Left renal cortex interstitium (tissue), 4 donors: Measurements from ENCODE around the gene PHF5A. TPM values are rescaled to one million over a fixed set of nuclear protein-coding genes. Genes with fewer than 3 reads are reported as not detected.

Source experiments
- DNase-seq, 4 donors: peaks; one replicate each; pipeline ENCODE4 v3.0.0-alpha.2; 2013; ENCODE audit warnings: low read depth in 4 of 4, low spot score in 2 of 4, missing footprints in 1 of 4
- polyA plus RNA-seq, 4 donors: library from polyadenylated mRNA; unstranded; fragments of 120-200 nt; gene quantifications; one replicate each; pipeline ENCODE4 v1.2.1, GENCODE V29; 2013; ENCODE audit not compliant: insufficient read length in 4 of 4

Gene PHF5A
- polyA plus RNA-seq, result 10 to 100 TPM; 49.1 to 64.4 (median 62.0) TPM

GRCh38 chr22:41468381-41469217 lies at the start of gene PHF5A, which contains the start of gene ACO2:
PHF5A (minus strand) TSS chr22:41468692; CDS start chr22:41468653, 39 bp downstream.
ACO2 (plus strand) TSS chr22:41469117; CDS start chr22:41469147, 30 bp downstream.
- DNase-seq, result peak; percentile 98 to 100 (median 98)

- DNase-seq, result no peak
Measured at GRCh38 chr22:41518048-41518347, 49.5 kb upstream of the PHF5A start.

- peak in 2 of 4 donors; percentile 29 to 33 for DNase-seq
Measured at GRCh38 chr22:41517172-41518047, 48.9 kb upstream of the PHF5A start.

- no peak for DNase-seq
Measured at GRCh38 chr22:41516462-41516861, 48.0 kb upstream of the PHF5A start.

GRCh38 chr22:41513391-41513790 lies 44.9 kb upstream of the PHF5A start:
- no peak for DNase-seq

GRCh38 chr22:41512421-41513194 lies 44.1 kb upstream of the PHF5A start:
- peak in 3 of 4 donors; percentile 31 to 53 (median 48) for DNase-seq

- DNase-seq, result no peak
Measured at GRCh38 chr22:41511521-41511968, 43.1 kb upstream of the PHF5A start.

- DNase-seq, result no peak
Measured at GRCh38 chr22:41508770-41509170, 40.3 kb upstream of the PHF5A start.

GRCh38 chr22:41507330-41508063 lies 39.0 kb upstream of the PHF5A start:
- no peak for DNase-seq

- no peak for DNase-seq
Measured at GRCh38 chr22:41505511-41506220, 37.2 kb upstream of the PHF5A start.

- DNase-seq, result no peak
Measured at GRCh38 chr22:41504816-41505215, 36.3 kb upstream of the PHF5A start.

- DNase-seq, result no peak
Measured at GRCh38 chr22:41504397-41504796, 35.9 kb upstream of the PHF5A start.

- DNase-seq, result no peak
Measured at GRCh38 chr22:41501209-41501608, 32.7 kb upstream of the PHF5A start.

GRCh38 chr22:41500303-41500702 lies 31.8 kb upstream of the PHF5A start:
- no peak for DNase-seq

- no peak for DNase-seq
Measured at GRCh38 chr22:41499624-41500280, 31.3 kb upstream of the PHF5A start.

GRCh38 chr22:41498303-41498835 lies 29.9 kb upstream of the PHF5A start:
- no peak for DNase-seq

- peak in 2 of 4 donors; percentile 18 to 24 for DNase-seq
Measured at GRCh38 chr22:41491374-41492100, 23.0 kb upstream of the PHF5A start.
